Peyer's patch (tissue), 4 donors: ENCODE measurements around the gene PRSS23.

Experiments used
- CTCF ChIP-seq, 6 experiments: fragments of 450-650 bp in 4 of 6; fragments of 200-600 bp in 2 of 6; sonication (generic) in 1 of 6; IDR thresholded peaks; one replicate each; pipeline ENCODE4 v1.5.1; 2017 to 2019; ENCODE audit warnings: antibody characterized with exemption in 6 of 6, mild to moderate bottlenecking in 3 of 6, moderate library complexity in 1 of 6
- POLR2A ChIP-seq, 2 donors: fragments of 450-650 bp; IDR thresholded peaks; one replicate each; pipeline ENCODE4 v1.5.1; 2017; ENCODE audit warnings: antibody characterized with exemption in 2 of 2, mild to moderate bottlenecking in 2 of 2, moderate library complexity in 2 of 2

GRCh38 chr11:86812981-86813380 is 12.6 kb downstream of the PRSS23 start:
- TF ChIP-seq CTCF (IDR thresholded peaks at IDR 0.05) (no peak), POLR2A (IDR thresholded peaks at IDR 0.05) (no peak)
